CD4-positive, CD25-positive, alpha-beta regulatory T cell (primary cell): ENCODE measurements around the gene NAV3. TPM values are rescaled to one million over a fixed set of nuclear protein-coding genes. Genes with fewer than 3 reads are reported as not detected.

Source experiments
- ATAC-seq, 2 donors: fragments of 150-1000 bp; cut with Tn5 transposase; one replicate each; pipeline ENCODE4 v1.10.0; 2021; ENCODE audit warnings: low read depth in 2 of 2, moderate number of reproducible peaks in 2 of 2, moderate library complexity in 1 of 2
- DNase-seq, 3 donors: peaks; one replicate each; pipeline versions ENCODE4 v3.0.0 to v3.0.0-alpha.2; 2012 to 2022; ENCODE audit warnings: mixed read lengths in 1 of 3
- H3K27ac ChIP-seq: one replicate; pipeline ENCODE4 v1.7.0; 2013; ENCODE audit warnings: mild to moderate bottlenecking, low read length; ENCODE audit not compliant: insufficient read depth, poor library complexity, severe bottlenecking
- H3K27me3 ChIP-seq: one replicate; pipeline ENCODE4 v1.7.0; 2013; ENCODE audit warnings: low read length; ENCODE audit not compliant: control insufficient read depth, insufficient read depth
- H3K36me3 ChIP-seq: one replicate; pipeline ENCODE4 v1.7.0; 2013; ENCODE audit warnings: mild to moderate bottlenecking, low read length, moderate library complexity; ENCODE audit not compliant: control insufficient read depth, insufficient read depth
- H3K4me1 ChIP-seq: 2 replicates; pipeline ENCODE4 v1.7.0; 2013; ENCODE audit warnings: mild to moderate bottlenecking, low read length; ENCODE audit not compliant: insufficient read depth, control insufficient read depth, poor library complexity, severe bottlenecking
- H3K4me3 ChIP-seq: one replicate; pipeline ENCODE4 v1.7.0; 2013; ENCODE audit warnings: low read depth, mild to moderate bottlenecking, low read length, moderate library complexity
- H3K9me3 ChIP-seq, 2 experiments: 1 replicate in 1 of 2; 2 replicates in 1 of 2; pipeline ENCODE4 v1.7.0; 2013; ENCODE audit warnings: low read length in 2 of 2, mild to moderate bottlenecking in 1 of 2, moderate library complexity in 1 of 2; ENCODE audit not compliant: control insufficient read depth in 2 of 2
- H3K27ac Mint-ChIP-seq, 3 donors: one replicate each; pipeline ENCODE4 v1.8.0; 2020 to 2022; ENCODE audit warnings: mild to moderate bottlenecking in 3 of 3, mixed read lengths in 3 of 3, moderate library complexity in 2 of 3
- H3K27me3 Mint-ChIP-seq: one replicate; pipeline ENCODE4 v1.8.0; 2022; ENCODE audit warnings: mild to moderate bottlenecking, mixed read lengths
- H3K36me3 Mint-ChIP-seq: one replicate; pipeline ENCODE4 v1.8.0; 2020; ENCODE audit warnings: mixed read lengths
- H3K4me1 Mint-ChIP-seq, 4 donors: one replicate each; pipeline ENCODE4 v1.8.0; 2020 to 2022; ENCODE audit warnings: mixed read lengths in 4 of 4, mild to moderate bottlenecking in 1 of 4
- H3K4me3 Mint-ChIP-seq, 4 donors: one replicate each; pipeline ENCODE4 v1.8.0; 2020 to 2022; ENCODE audit warnings: mild to moderate bottlenecking in 4 of 4, mixed read lengths in 4 of 4, moderate library complexity in 3 of 4
- H3K9me3 Mint-ChIP-seq, 7 donors: one replicate each; pipeline ENCODE4 v1.8.0; 2020 to 2022; ENCODE audit warnings: mixed read lengths in 7 of 7, mild to moderate bottlenecking in 3 of 7, moderate library complexity in 2 of 7
- polyA plus RNA-seq, 4 donors: library from polyadenylated mRNA; unstranded; fragments of 300-500 nt; fragmentation: Illumina TruSeq; gene quantifications; one replicate each; pipeline ENCODE4 v1.2.3, GENCODE V29; 2021
- total RNA-seq: library from RNA; stranded (reverse); gene quantifications from one replicate; pipeline ENCODE4 v1.2.3, GENCODE V29; 2022

The NAV3 gene
- total and polyA plus RNA-seq, 5 donors from 2014 or later: not detected

GRCh38 chr12:78157199-78157598 lies 326.5 kb downstream of the NAV3 start:
- Histone ChIP-seq H3K9me3 (no peaks in the 10 kb centered on the region), H3K27me3 (no peaks in the 10 kb centered on the region), H3K4me3 (no peak overlapping the region), H3K4me1 (no peaks in the 10 kb centered on the region), H3K36me3 (no peaks in the 10 kb centered on the region), H3K27ac (no peak overlapping the region)
- Mint-ChIP-seq H3K27ac (no peak overlapping the region), H3K9me3 (peaks cover 3 to 12% (median 5%) of the 10 kb centered on the region in 7 donors), H3K4me3 (no peak overlapping the region), H3K36me3 (no peaks in the 10 kb centered on the region), H3K4me1 (no peaks in the 10 kb centered on the region), H3K27me3 (no peaks in the 10 kb centered on the region)
- DNase-seq: no peak
- ATAC-seq: no peak

- Mint-ChIP-seq H3K27me3 (no peaks in the 10 kb centered on the region), H3K9me3 (peaks cover 0 to 3% (median 1%) of the 10 kb centered on the region in 7 donors), H3K27ac (no peak overlapping the region), H3K4me3 (no peak overlapping the region), H3K4me1 (no peaks in the 10 kb centered on the region), H3K36me3 (no peaks in the 10 kb centered on the region)
- DNase-seq (no peak), ATAC-seq (no peak)
- no peaks in the 10 kb centered on the region for H3K9me3 ChIP-seq
- no peaks in the 10 kb centered on the region for H3K36me3 ChIP-seq
- no peak overlapping the region for H3K4me3 ChIP-seq
- no peak overlapping the region for H3K27ac ChIP-seq
- H3K4me1 ChIP-seq: no peaks in the 10 kb centered on the region
- H3K27me3 ChIP-seq: no peaks in the 10 kb centered on the region
Measured at GRCh38 chr12:78164154-78164553, 333.5 kb downstream of the NAV3 start.

- DNase-seq: no peak
- no peak overlapping the region for H3K27ac Mint-ChIP-seq
- Histone ChIP-seq H3K9me3 (no peaks in the 10 kb centered on the region), H3K27ac (no peak overlapping the region), H3K4me3 (no peak overlapping the region), H3K4me1 (no peaks in the 10 kb centered on the region), H3K27me3 (no peaks in the 10 kb centered on the region), H3K36me3 (no peaks in the 10 kb centered on the region)
- peaks cover 0 to 14% (median 2%) of the 10 kb centered on the region in 7 donors for H3K9me3 Mint-ChIP-seq
- ATAC-seq: no peak
- H3K4me3 Mint-ChIP-seq: no peak overlapping the region
- H3K4me1 Mint-ChIP-seq: no peaks in the 10 kb centered on the region
- no peaks in the 10 kb centered on the region for H3K36me3 Mint-ChIP-seq
- H3K27me3 Mint-ChIP-seq: no peaks in the 10 kb centered on the region
Measured at GRCh38 chr12:78167510-78167909, 336.8 kb downstream of the NAV3 start.

- no peak for DNase-seq
- peaks cover 0 to 6% of the 10 kb centered on the region in 2 experiments for H3K9me3 ChIP-seq
- no peaks in the 10 kb centered on the region for H3K27me3 ChIP-seq
- H3K4me3 Mint-ChIP-seq: no peak overlapping the region
- H3K27ac ChIP-seq: no peak overlapping the region
- H3K4me3 ChIP-seq: no peak overlapping the region
- H3K27ac Mint-ChIP-seq: no peak overlapping the region
- ATAC-seq: no peak
- no peaks in the 10 kb centered on the region for H3K36me3 ChIP-seq
- H3K27me3 Mint-ChIP-seq: no peaks in the 10 kb centered on the region
- H3K4me1 ChIP-seq: no peaks in the 10 kb centered on the region
- no peaks in the 10 kb centered on the region for H3K36me3 Mint-ChIP-seq
- no peaks in the 10 kb centered on the region for H3K4me1 Mint-ChIP-seq
- peaks cover 0 to 19% (median 3%) of the 10 kb centered on the region in 7 donors for H3K9me3 Mint-ChIP-seq
Measured at GRCh38 chr12:78171061-78171460, 340.4 kb downstream of the NAV3 start.

GRCh38 chr12:78176643-78177042 lies 345.9 kb downstream of the NAV3 start:
- H3K27ac Mint-ChIP-seq: no peak overlapping the region
- H3K27me3 Mint-ChIP-seq: no peaks in the 10 kb centered on the region
- H3K27ac ChIP-seq: no peak overlapping the region
- H3K4me1 Mint-ChIP-seq: no peaks in the 10 kb centered on the region
- no peaks in the 10 kb centered on the region for H3K36me3 Mint-ChIP-seq
- H3K9me3 ChIP-seq: peaks cover 0 to 6% of the 10 kb centered on the region in 2 experiments
- H3K4me3 ChIP-seq: no peak overlapping the region
- no peaks in the 10 kb centered on the region for H3K36me3 ChIP-seq
- H3K27me3 ChIP-seq: no peaks in the 10 kb centered on the region
- H3K4me1 ChIP-seq: no peaks in the 10 kb centered on the region
- H3K9me3 Mint-ChIP-seq: peaks cover 0 to 10% (median 4%) of the 10 kb centered on the region in 7 donors
- no peak for DNase-seq
- H3K4me3 Mint-ChIP-seq: no peak overlapping the region
- ATAC-seq: no peak

GRCh38 chr12:78177298-78177697 lies 346.6 kb downstream of the NAV3 start:
- DNase-seq (no peak), ATAC-seq (no peak)
- no peaks in the 10 kb centered on the region for H3K4me1 Mint-ChIP-seq
- H3K4me1 ChIP-seq: no peaks in the 10 kb centered on the region
- no peak overlapping the region for H3K27ac Mint-ChIP-seq
- no peaks in the 10 kb centered on the region for H3K36me3 Mint-ChIP-seq
- H3K27me3 Mint-ChIP-seq: no peaks in the 10 kb centered on the region
- peaks cover 0 to 6% of the 10 kb centered on the region in 2 experiments for H3K9me3 ChIP-seq
- H3K9me3 Mint-ChIP-seq: peaks cover 0 to 10% (median 4%) of the 10 kb centered on the region in 7 donors
- H3K4me3 ChIP-seq: no peak overlapping the region
- no peak overlapping the region for H3K27ac ChIP-seq
- no peak overlapping the region for H3K4me3 Mint-ChIP-seq
- H3K27me3 ChIP-seq: no peaks in the 10 kb centered on the region
- H3K36me3 ChIP-seq: no peaks in the 10 kb centered on the region

- H3K36me3 Mint-ChIP-seq: no peaks in the 10 kb centered on the region
- Histone ChIP-seq H3K4me1 (no peaks in the 10 kb centered on the region), H3K27me3 (no peaks in the 10 kb centered on the region), H3K27ac (no peak overlapping the region), H3K9me3 (peaks cover 0 to 6% of the 10 kb centered on the region in 2 experiments), H3K36me3 (no peaks in the 10 kb centered on the region), H3K4me3 (no peak overlapping the region)
- no peaks in the 10 kb centered on the region for H3K27me3 Mint-ChIP-seq
- peaks cover 0 to 8% (median 1%) of the 10 kb centered on the region in 7 donors for H3K9me3 Mint-ChIP-seq
- no peaks in the 10 kb centered on the region for H3K4me1 Mint-ChIP-seq
- H3K27ac Mint-ChIP-seq: no peak overlapping the region
- DNase-seq: no peak
- no peak for ATAC-seq
- no peak overlapping the region for H3K4me3 Mint-ChIP-seq
Measured at GRCh38 chr12:78179346-78179745, 348.7 kb downstream of the NAV3 start.

- Mint-ChIP-seq H3K4me1 (no peaks in the 10 kb centered on the region), H3K36me3 (no peaks in the 10 kb centered on the region), H3K27ac (no peak overlapping the region), H3K4me3 (no peak overlapping the region), H3K27me3 (no peaks in the 10 kb centered on the region), H3K9me3 (peaks cover 0 to 5% (median 1%) of the 10 kb centered on the region in 7 donors)
- Histone ChIP-seq H3K36me3 (no peaks in the 10 kb centered on the region), H3K9me3 (no peaks in the 10 kb centered on the region), H3K27me3 (no peaks in the 10 kb centered on the region), H3K27ac (no peak overlapping the region), H3K4me1 (no peaks in the 10 kb centered on the region), H3K4me3 (no peak overlapping the region)
- DNase-seq (no peak), ATAC-seq (no peak)
Measured at GRCh38 chr12:78181544-78182162, 351.0 kb downstream of the NAV3 start.
